HG03025 (cell line): Measurements from ENCODE around the gene KAT7.
"Not testable (repeated sequence)": the region's sequence is repeated elsewhere in the genome, so short reads cannot be mapped to it uniquely, and the experiment has no call there.

Experiments
- ATAC-seq: cut with Tn5 transposase; IDR thresholded peaks from one replicate; pipeline ENCODE4 v1.9.1; 2021; ENCODE audit warnings: mild to moderate bottlenecking, moderate library complexity; ENCODE audit not compliant: unreplicated experiment, low FRiP score

KAT7 gene

GRCh38 chr17:49788478-49789242 lies at the start of gene KAT7:
TSS of gene KAT7 (plus strand) at chr17:49788681. CDS start at chr17:49788835, 154 bp downstream.
- ATAC-seq: peak; percentile 87

GRCh38 chr17:49739641-49740271 lies 48.7 kb upstream of the KAT7 start:
- no peak for ATAC-seq

GRCh38 chr17:49741009-49741691 lies 47.3 kb upstream of the KAT7 start:
- no peak for ATAC-seq

- ATAC-seq: no peak
These were observed 46.8 kb upstream of the KAT7 start for GRCh38 chr17:49741692-49742076.

GRCh38 chr17:49742166-49742638 lies 46.3 kb upstream of the KAT7 start:
- ATAC-seq: no peak

GRCh38 chr17:49745175-49746139 lies 43.0 kb upstream of the KAT7 start:
- no peak for ATAC-seq

GRCh38 chr17:49746791-49747490 lies 41.5 kb upstream of the KAT7 start:
- ATAC-seq: peak; percentile 59

GRCh38 chr17:49747632-49748031 lies 40.8 kb upstream of the KAT7 start:
- ATAC-seq: no peak

GRCh38 chr17:49748223-49748622 lies 40.3 kb upstream of the KAT7 start:
- no peak for ATAC-seq

- ATAC-seq: peak; percentile 69
These were observed 39.7 kb upstream of the KAT7 start for GRCh38 chr17:49748791-49749190.

GRCh38 chr17:49749730-49750129 lies 38.8 kb upstream of the KAT7 start:
- no peak for ATAC-seq

- no peak for ATAC-seq
These were observed 36.0 kb upstream of the KAT7 start for GRCh38 chr17:49752508-49752907.

GRCh38 chr17:49753959-49754391 lies 34.5 kb upstream of the KAT7 start:
- no peak for ATAC-seq

- ATAC-seq: no peak
These were observed 32.7 kb upstream of the KAT7 start for GRCh38 chr17:49755663-49756283.

- ATAC-seq: no peak
These were observed 31.9 kb upstream of the KAT7 start for GRCh38 chr17:49756323-49757150.

- ATAC-seq: no peak
These were observed 31.2 kb upstream of the KAT7 start for GRCh38 chr17:49757151-49757777.

- ATAC-seq: not testable (repeated sequence)
These were observed 29.9 kb upstream of the KAT7 start for GRCh38 chr17:49758464-49759010.

GRCh38 chr17:49759203-49759602 lies 29.3 kb upstream of the KAT7 start:
- ATAC-seq: no peak
